ENCODE measurements around the gene GRK5. TPM values are rescaled to one million over a fixed set of nuclear protein-coding genes. Genes with fewer than 3 reads are reported as not detected.
"Not testable (repeated sequence)": the region's sequence is repeated elsewhere in the genome, so short reads cannot be mapped to it uniquely, and the experiment has no call there.

Gene GRK5
- total RNA-seq, 4 donors from 2014 or later, result 6.2 to 12.5 (median 9.1) TPM

DNA sequence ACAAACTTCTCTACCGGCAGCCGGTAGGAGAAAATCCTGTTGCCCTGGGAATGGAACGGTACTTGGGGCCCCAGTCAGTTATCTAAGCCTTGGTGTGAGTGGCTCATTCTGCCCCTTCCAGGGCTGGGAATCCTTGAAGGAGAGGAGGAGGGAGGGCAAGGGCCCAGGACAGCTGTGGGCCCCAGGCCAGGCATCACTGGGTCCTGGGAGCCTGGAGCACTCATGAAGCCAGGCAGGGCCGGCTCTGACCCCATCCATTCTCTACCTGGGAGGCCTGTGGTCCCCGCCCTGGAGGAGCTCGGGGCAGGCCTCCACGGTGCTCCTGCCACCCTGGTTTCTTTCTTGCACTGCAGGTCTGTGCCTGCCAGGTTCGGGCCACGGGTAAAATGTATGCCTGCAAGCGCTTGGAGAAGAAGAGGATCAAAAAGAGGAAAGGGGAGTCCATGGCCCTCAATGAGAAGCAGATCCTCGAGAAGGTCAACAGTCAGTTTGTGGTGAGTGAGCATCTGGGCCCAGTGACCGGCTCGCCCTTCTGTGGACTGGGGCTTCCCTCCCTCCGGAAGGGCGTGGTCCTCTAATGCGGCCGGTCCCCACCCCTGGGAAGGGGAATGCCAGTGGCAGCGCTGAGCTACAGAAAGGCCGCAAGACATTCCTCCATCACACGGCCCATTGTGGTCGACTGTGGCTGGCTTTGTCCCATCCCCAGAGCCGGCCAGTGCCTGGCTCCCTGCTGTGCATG, 223.8 kb downstream of the GRK5 start:
- Histone ChIP-seq H3K27ac (no peak overlapping the region), H3K36me3 (peaks cover 0 to 5% of the 10 kb centered on the region in 2 donors), H3K4me1 (no peaks in the 10 kb centered on the region), H3K27me3 (no peaks in the 10 kb centered on the region), H3K9me3 (no peaks in the 10 kb centered on the region), H3K4me3 (no peak overlapping the region)
- TF ChIP-seq, protein P1, sequence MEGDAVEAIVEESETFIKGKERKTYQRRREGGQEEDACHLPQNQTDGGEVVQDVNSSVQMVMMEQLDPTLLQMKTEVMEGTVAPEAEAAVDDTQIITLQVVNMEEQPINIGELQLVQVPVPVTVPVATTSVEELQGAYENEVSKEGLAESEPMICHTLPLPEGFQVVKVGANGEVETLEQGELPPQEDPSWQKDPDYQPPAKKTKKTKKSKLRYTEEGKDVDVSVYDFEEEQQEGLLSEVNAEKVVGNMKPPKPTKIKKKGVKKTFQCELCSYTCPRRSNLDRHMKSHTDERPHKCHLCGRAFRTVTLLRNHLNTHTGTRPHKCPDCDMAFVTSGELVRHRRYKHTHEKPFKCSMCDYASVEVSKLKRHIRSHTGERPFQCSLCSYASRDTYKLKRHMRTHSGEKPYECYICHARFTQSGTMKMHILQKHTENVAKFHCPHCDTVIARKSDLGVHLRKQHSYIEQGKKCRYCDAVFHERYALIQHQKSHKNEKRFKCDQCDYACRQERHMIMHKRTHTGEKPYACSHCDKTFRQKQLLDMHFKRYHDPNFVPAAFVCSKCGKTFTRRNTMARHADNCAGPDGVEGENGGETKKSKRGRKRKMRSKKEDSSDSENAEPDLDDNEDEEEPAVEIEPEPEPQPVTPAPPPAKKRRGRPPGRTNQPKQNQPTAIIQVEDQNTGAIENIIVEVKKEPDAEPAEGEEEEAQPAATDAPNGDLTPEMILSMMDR (IDR thresholded peaks at IDR 0.05 in 4 of 5, conservative IDR thresholded peaks at IDR 0.05 in 1 of 5), result no peak
- TF ChIP-seq POLR2A (IDR thresholded peaks at IDR 0.05), result no peak
- ATAC-seq (no peak), DNase-seq (no peak)
- in situ Hi-C loops (cut with MboI; ENCODE audit: low sequenced_read_pairs in 4 of 4) (loop anchor here in 1 of 4 donors (10.0 kb wide), 1 partner anchor 236 kb away; no protein-coding TSS in a partner anchor), intact Hi-C loops (cut with DNase I; ENCODE audit: low total_unique reads) (no loop called here)

- no peaks in the 10 kb centered on the region for H3K27me3 ChIP-seq
- ATAC-seq, result no peak
- H3K36me3 ChIP-seq, result peaks cover 0 to 5% of the 10 kb centered on the region in 2 donors
- no peak overlapping the region for H3K27ac ChIP-seq
- no peak overlapping the region for H3K4me3 ChIP-seq
- H3K9me3 ChIP-seq, result no peaks in the 10 kb centered on the region
- TF ChIP-seq, protein P1 (IDR thresholded peaks at IDR 0.05 in 4 of 5, conservative IDR thresholded peaks at IDR 0.05 in 1 of 5), result no peak
- no peak for TF ChIP-seq POLR2A (IDR thresholded peaks at IDR 0.05)
- intact Hi-C loops (cut with DNase I; ENCODE audit: low total_unique reads) (no loop called here), in situ Hi-C loops (cut with MboI; ENCODE audit: low sequenced_read_pairs in 4 of 4) (loop anchor here in 1 of 4 donors (10.0 kb wide), 1 partner anchor 237 kb away; no protein-coding TSS in a partner anchor)
- no peaks in the 10 kb centered on the region for H3K4me1 ChIP-seq
- no peak for DNase-seq
Measured at GRCh38 chr10:119431773-119432135, 224.4 kb downstream of the GRK5 start.

DNA sequence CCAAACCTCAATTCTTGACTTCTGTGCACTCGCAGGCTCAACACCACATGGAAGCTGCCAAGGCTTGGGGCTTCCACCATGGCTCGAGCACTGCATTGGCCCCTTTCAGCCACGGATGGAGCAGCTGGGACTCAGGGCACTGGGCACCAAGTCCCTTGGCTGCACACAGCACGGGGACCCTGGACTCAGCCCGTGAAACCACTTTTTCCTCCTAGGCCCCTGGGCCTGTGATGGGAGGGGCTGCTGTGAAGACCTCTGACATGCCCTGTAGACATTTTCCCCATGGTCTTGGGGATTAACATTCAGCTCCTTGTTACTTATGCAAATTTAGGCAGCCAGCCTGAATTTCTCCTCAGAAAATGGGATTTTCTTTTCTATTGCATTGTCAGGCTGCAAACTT, 227.6 kb downstream of the GRK5 start:
- H3K27ac ChIP-seq; H3K4me3 ChIP-seq; intact Hi-C loops (cut with DNase I; ENCODE audit: low total_unique reads); H3K27me3 ChIP-seq; H3K36me3 ChIP-seq; H3K4me1 ChIP-seq; ATAC-seq; DNase-seq; H3K9me3 ChIP-seq: not testable (repeated sequence)
- in situ Hi-C loops (cut with MboI; ENCODE audit: low sequenced_read_pairs in 4 of 4), result loop anchor here in 1 of 4 donors (10.0 kb wide), 1 partner anchor 240 kb away; no protein-coding TSS in a partner anchor

DNA sequence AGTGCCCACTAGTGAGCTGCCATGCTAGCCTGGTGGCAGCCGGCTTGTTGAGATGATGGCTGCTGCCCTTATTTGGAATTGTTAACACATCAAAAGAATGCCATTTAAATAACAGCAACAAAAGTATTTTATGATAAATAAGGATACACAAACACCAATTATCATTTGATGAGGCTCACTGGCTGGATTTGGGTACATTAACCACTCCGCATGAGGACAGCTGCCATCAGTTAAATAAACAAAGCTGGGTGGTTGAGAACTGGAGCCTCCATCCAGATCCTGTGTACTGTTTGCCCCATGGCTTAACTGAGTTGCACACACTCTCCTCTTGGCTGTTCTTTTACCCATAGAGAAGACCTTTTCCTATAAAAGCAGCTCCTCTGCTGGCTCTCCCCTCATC, 231.3 kb downstream of the GRK5 start:
- no peak overlapping the region for H3K27ac ChIP-seq
- in situ Hi-C loops (cut with MboI; ENCODE audit: low sequenced_read_pairs in 4 of 4), result loop anchor here in 1 of 4 donors (10.0 kb wide), 1 partner anchor 244 kb away; no protein-coding TSS in a partner anchor
- no peaks in the 10 kb centered on the region for H3K27me3 ChIP-seq
- intact Hi-C loops (cut with DNase I; ENCODE audit: low total_unique reads), result no loop called here
- ATAC-seq (no peak), DNase-seq (no peak)
- H3K4me1 ChIP-seq, result peaks cover 4 to 9% of the 10 kb centered on the region in 2 donors
- no peak overlapping the region for H3K4me3 ChIP-seq
- TF ChIP-seq, protein P1 (IDR thresholded peaks at IDR 0.05 in 4 of 5, conservative IDR thresholded peaks at IDR 0.05 in 1 of 5), result no peak
- no peak for TF ChIP-seq POLR2A (IDR thresholded peaks at IDR 0.05)
- no peaks in the 10 kb centered on the region for H3K9me3 ChIP-seq
- H3K36me3 ChIP-seq, result no peaks in the 10 kb centered on the region

DNA sequence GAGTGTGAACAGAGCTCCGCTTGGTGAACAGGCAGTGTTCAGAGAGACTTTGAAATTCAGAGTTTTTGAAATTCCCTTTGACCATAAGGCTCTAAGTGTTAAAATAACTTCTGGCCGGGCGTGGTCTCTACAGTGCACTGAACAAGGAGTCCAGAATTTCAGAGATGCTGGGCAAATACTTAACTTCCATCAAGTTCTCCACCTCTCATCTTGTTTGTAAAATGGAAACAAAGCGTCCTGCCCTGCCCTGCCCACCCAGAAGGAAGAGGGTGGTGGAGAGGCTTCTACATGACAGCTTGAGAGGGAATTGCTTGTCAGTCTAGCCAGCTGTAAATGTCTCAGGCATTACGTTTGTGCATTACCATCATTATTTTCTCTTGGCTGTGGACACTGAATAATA, 232.6 kb downstream of the GRK5 start:
- no peak overlapping the region for H3K4me3 ChIP-seq
- ATAC-seq, result no peak
- no peaks in the 10 kb centered on the region for H3K9me3 ChIP-seq
- peak overlapping the region in 3 of 4 donors; percentile 13 to 64 (median 35) for H3K27ac ChIP-seq
- no peak for TF ChIP-seq POLR2A (IDR thresholded peaks at IDR 0.05)
- TF ChIP-seq, protein P1 (IDR thresholded peaks at IDR 0.05 in 4 of 5, conservative IDR thresholded peaks at IDR 0.05 in 1 of 5), result no peak
- H3K4me1 ChIP-seq, result peaks cover 4 to 9% of the 10 kb centered on the region in 2 donors
- in situ Hi-C loops (cut with MboI; ENCODE audit: low sequenced_read_pairs in 4 of 4) (loop anchor here in 3 of 4 donors (5.0 to 10.0 kb wide), 3 partner anchors 233 to 245 kb away; partner anchors contain the start of gene GRK5 (in 1 of the 3)), intact Hi-C loops (cut with DNase I; ENCODE audit: low total_unique reads) (no loop called here)
- no peak for DNase-seq
- no peaks in the 10 kb centered on the region for H3K36me3 ChIP-seq
- H3K27me3 ChIP-seq, result no peaks in the 10 kb centered on the region
